ENCODE results near the gene C6orf163. TPM values are rescaled to one million over a fixed set of nuclear protein-coding genes. Genes with fewer than 3 reads are reported as not detected.

C6orf163 gene
- total RNA-seq, 1 donor from 2014 or later, result 5.7 TPM

DNA sequence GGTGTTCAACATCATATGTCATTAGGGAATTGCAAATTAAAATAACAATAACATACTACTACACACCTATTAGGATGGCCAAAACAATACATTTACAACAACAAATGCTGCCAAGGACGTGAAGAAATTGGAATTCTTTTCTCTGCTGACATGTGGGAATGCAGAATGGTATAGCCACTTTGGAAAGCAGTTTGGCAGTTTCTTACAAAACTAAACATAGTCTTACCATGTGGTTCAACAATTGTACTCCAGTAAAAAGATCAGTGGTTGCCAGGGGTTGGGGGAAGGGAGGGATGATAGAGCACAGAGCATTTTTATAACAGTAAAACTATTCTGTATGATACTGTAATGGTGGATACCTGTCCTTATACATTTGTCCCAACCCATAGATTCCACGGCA, 50.8 kb downstream of the C6orf163 start:
- Mint-ChIP-seq H3K9me3 (ENCODE audit: low read depth) (no peaks in the 10 kb centered on the region), H3K36me3 (ENCODE audit: insufficient read depth) (no peaks in the 10 kb centered on the region), H3K4me1 (ENCODE audit: low read depth) (no peaks in the 10 kb centered on the region), H3K27me3 (no peaks in the 10 kb centered on the region), H3K4me3 (ENCODE audit: low read depth) (no peak overlapping the region), H3K27ac (no peak overlapping the region)
- DNase-seq (ENCODE audit: low spot score, unreplicated experiment), result no peak
- TF ChIP-seq, protein P1, sequence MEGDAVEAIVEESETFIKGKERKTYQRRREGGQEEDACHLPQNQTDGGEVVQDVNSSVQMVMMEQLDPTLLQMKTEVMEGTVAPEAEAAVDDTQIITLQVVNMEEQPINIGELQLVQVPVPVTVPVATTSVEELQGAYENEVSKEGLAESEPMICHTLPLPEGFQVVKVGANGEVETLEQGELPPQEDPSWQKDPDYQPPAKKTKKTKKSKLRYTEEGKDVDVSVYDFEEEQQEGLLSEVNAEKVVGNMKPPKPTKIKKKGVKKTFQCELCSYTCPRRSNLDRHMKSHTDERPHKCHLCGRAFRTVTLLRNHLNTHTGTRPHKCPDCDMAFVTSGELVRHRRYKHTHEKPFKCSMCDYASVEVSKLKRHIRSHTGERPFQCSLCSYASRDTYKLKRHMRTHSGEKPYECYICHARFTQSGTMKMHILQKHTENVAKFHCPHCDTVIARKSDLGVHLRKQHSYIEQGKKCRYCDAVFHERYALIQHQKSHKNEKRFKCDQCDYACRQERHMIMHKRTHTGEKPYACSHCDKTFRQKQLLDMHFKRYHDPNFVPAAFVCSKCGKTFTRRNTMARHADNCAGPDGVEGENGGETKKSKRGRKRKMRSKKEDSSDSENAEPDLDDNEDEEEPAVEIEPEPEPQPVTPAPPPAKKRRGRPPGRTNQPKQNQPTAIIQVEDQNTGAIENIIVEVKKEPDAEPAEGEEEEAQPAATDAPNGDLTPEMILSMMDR (IDR thresholded peaks at IDR 0.05; ENCODE audit: unreplicated experiment), result no peak

DNA sequence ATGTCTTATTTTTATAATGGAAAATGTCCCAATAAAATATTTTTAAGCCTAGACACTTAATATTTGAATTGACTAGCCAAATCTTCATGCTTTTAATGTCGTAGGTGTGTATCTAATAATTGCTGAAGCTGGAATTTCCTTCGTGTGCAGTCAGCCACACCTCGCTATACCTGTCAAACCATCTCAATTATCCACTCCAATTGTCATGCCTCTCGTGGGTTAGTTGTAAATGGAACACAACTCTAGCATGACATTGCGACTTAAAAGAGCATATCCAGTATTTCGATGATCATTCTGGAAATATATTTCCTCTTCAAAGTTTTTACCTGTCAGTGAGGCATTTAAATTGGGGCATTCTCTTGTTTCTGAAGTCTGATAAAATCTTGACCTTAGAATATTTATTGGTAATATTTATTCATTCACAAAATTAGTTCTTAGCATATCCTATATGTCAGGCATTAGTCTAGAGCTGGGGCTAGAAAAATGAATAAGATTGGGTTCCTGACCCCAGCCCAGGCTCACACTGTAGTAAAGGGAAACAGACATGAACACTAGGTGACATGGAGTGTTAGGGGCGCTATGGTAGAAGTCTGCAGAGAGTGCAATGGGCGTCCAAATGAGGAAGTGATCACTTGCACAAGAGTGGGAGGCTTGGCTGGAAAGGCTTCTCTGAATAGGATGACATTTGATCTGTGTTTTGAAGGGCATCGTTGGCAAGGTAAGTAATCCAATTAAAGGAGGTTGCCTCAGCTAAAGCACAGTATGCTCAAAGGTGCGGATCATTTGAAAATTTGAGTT, 52.2 kb downstream of the C6orf163 start:
- TF ChIP-seq, protein P1 (IDR thresholded peaks at IDR 0.05; ENCODE audit: unreplicated experiment), result no peak

DNA sequence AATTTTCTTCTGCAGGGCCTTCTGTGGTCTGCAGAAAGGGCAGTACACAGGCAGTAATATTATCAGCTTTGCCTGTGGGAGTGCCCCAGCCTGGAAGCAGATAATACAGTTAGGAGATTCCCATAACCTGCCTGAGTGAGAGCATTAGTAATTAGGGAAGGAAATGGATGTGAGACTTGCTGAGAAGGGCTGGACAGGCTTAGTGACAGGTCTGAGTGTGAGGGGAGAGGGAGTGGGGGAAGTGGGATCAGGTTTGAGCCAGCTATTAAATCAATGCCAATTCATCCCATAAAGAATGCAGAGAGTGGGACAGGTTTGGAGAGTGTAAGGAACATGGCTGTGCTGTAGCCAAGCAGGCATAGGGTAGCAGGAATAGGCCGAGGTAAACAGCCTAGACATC, 53.0 kb downstream of the C6orf163 start:
- no peak overlapping the region for H3K27ac Mint-ChIP-seq

More for the DNA sequence above, 52.2 kb downstream of the C6orf163 start:
- Mint-ChIP-seq H3K9me3 (ENCODE audit: low read depth) (no peaks in the 10 kb centered on the region), H3K27ac (peak overlapping the region; percentile 29), H3K4me3 (ENCODE audit: low read depth) (no peak overlapping the region), H3K4me1 (ENCODE audit: low read depth) (no peaks in the 10 kb centered on the region), H3K27me3 (no peaks in the 10 kb centered on the region), H3K36me3 (ENCODE audit: insufficient read depth) (no peaks in the 10 kb centered on the region)
- DNase-seq (ENCODE audit: low spot score, unreplicated experiment), result no peak

DNA sequence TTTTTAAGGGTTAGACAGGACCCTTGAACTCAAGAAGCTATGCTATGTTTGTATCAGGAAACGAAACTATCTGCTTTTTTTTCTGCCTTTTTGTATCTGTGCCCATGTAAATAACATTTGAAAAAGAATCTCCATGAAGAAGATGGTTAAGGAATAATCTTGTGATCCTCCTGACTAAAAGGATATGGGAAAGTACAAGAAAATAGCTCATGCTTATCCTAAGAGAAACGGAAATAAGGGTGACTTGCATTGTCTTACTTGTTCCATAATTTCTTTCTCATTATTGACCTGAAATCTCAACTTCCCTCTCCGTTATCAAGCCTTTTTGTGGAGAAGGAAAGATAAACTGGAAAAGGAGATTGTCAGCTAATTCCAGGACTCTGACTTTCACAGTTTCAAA, 57.2 kb downstream of the C6orf163 start:
- H3K27ac Mint-ChIP-seq, result no peak overlapping the region
- H3K36me3 Mint-ChIP-seq (ENCODE audit: insufficient read depth), result no peaks in the 10 kb centered on the region
- H3K4me3 Mint-ChIP-seq (ENCODE audit: low read depth), result no peak overlapping the region
- no peaks in the 10 kb centered on the region for H3K9me3 Mint-ChIP-seq (ENCODE audit: low read depth)
- no peak for DNase-seq (ENCODE audit: low spot score, unreplicated experiment)
- TF ChIP-seq, protein P1 (IDR thresholded peaks at IDR 0.05; ENCODE audit: unreplicated experiment), result no peak
- H3K27me3 Mint-ChIP-seq, result peaks cover 3% of the 10 kb centered on the region
- H3K4me1 Mint-ChIP-seq (ENCODE audit: low read depth), result no peaks in the 10 kb centered on the region

More for the DNA sequence above, 53.0 kb downstream of the C6orf163 start:
- no peaks in the 10 kb centered on the region for H3K9me3 Mint-ChIP-seq (ENCODE audit: low read depth)
- DNase-seq (ENCODE audit: low spot score, unreplicated experiment), result no peak
- H3K36me3 Mint-ChIP-seq (ENCODE audit: insufficient read depth), result no peaks in the 10 kb centered on the region
- H3K27me3 Mint-ChIP-seq, result no peaks in the 10 kb centered on the region
- no peaks in the 10 kb centered on the region for H3K4me1 Mint-ChIP-seq (ENCODE audit: low read depth)
- no peak overlapping the region for H3K4me3 Mint-ChIP-seq (ENCODE audit: low read depth)
- TF ChIP-seq, protein P1 (IDR thresholded peaks at IDR 0.05; ENCODE audit: unreplicated experiment), result no peak

DNA sequence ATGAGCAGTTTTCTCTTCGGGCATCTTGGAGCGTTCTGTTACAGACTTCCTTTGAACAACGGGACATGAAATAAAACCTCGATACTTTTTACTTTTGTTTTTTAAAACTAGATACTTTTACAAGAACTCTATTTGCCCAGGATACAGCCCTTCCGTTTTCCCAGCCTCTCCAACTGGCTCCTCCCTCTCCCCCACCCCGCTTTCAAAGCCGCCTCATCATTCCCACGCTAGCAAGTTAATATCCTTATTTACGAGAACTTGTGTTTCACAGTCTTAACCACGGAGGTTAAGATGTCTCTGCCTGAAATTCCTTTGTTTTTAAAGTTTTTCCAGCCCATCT, 62.9 kb downstream of the C6orf163 start:
- no peak for DNase-seq (ENCODE audit: low spot score, unreplicated experiment)
- H3K27me3 Mint-ChIP-seq, result peaks cover 6% of the 10 kb centered on the region
- H3K9me3 Mint-ChIP-seq (ENCODE audit: low read depth), result no peaks in the 10 kb centered on the region
- H3K36me3 Mint-ChIP-seq (ENCODE audit: insufficient read depth), result no peaks in the 10 kb centered on the region
- peaks cover 2% of the 10 kb centered on the region for H3K4me1 Mint-ChIP-seq (ENCODE audit: low read depth)
- TF ChIP-seq, protein P1 (IDR thresholded peaks at IDR 0.05; ENCODE audit: unreplicated experiment), result no peak
- peak overlapping the region; percentile 91 for H3K4me3 Mint-ChIP-seq (ENCODE audit: low read depth)
- H3K27ac Mint-ChIP-seq, result peak overlapping the region; percentile 46

Data from progenitor cell of endocrine pancreas (in vitro differentiated cells).